Pancreas (tissue), 10 donors: ENCODE results near the gene F2RL3. TPM values are rescaled to one million over a fixed set of nuclear protein-coding genes. Genes with fewer than 3 reads are reported as not detected.

ENCODE experiments used
- ATAC-seq, 4 donors: fragments of 200-7000 bp; cut with Tn5 transposase; one replicate each; pipeline versions ENCODE4 v1.8.0 to v1.9.1; 2020; ENCODE audit warnings: mild to moderate bottlenecking in 4 of 4, moderate library complexity in 4 of 4
- DNase-seq, 6 donors: peaks; one replicate each; pipeline ENCODE4 v3.0.0-alpha.2; 2020
- FAIRE-seq: peaks from 2 replicates; lab custom pipeline; 2012; peaks lifted over from hg19 to GRCh38; lab: Jason Lieb, UNC
- H3K27ac ChIP-seq, 4 donors: fragments of 200-600 bp; sonication (generic); 1 replicate in 3 of 4; 2 replicates in 1 of 4; pipeline versions ENCODE4 v1.5.0 to v1.8.0; 2020
- H3K27me3 ChIP-seq, 4 donors: fragments of 200-600 bp; one replicate each; pipeline ENCODE4 v1.8.0; 2021
- H3K36me3 ChIP-seq, 3 donors: fragments of 200-600 bp; sonication (generic) in 1 of 3; one replicate each; pipeline versions ENCODE4 v1.5.0 to v1.8.0; 2020 to 2021
- H3K4me1 ChIP-seq, 3 donors: fragments of 200-600 bp; one replicate each; pipeline ENCODE4 v1.8.0; 2021
- H3K4me3 ChIP-seq, 4 donors: fragments of 200-600 bp; sonication (generic) in 2 of 4; one replicate each; pipeline versions ENCODE4 v1.5.0 to v1.8.0; 2020 to 2021
- H3K9me3 ChIP-seq, 4 donors: fragments of 200-600 bp; one replicate each; pipeline ENCODE4 v1.8.0; 2021
- CTCF ChIP-seq, 4 donors: fragments of 200-600 bp; sonication (generic) in 3 of 4; IDR thresholded peaks; one replicate each; pipeline versions ENCODE4 v1.5.0 to v1.8.0; 2021; ENCODE audit warnings: antibody characterized with exemption in 4 of 4
- WGBS, 2 donors: extraction: QIAGEN DNeasy Blood & Tissue Kit; methylation state at CpG; one replicate each; pipeline ENCODE4 v1.1.7; 2013; 5-methylcytosine and 5-hydroxymethylcytosine counted together
- intact Hi-C, 3 donors: fragments of 100-400 bp; cut with DNase I; formaldehyde crosslinking; loops; one replicate each; pipeline versions ENCODE4 v1.11.1 to v1.14.2; 2022
- polyA plus RNA-seq, 2 donors: library from polyadenylated mRNA; stranded (reverse); fragments of 200-250 nt; gene quantifications; one replicate each; pipeline ENCODE4 v1.2.3, GENCODE V29; 2013
- total RNA-seq, 6 donors: library from RNA; stranded (reverse); fragmentation: NEBNext Ultra II Directional in 4 of 6; extraction: Animal tissue kit (Norgen Biotek cat#: 25700) in 4 of 6; gene quantifications; one replicate each; pipeline versions ENCODE4 v1.2.1 to v1.2.4, GENCODE V29; 2021 to 2023
- donor health status: healthy with polysubstance abuse.
- donor health status: DM: no; HTN: no; CAD: no; lungs with moderate emphysema.
- donor health status: DM: no; HTN: no; CAD: no.
- donor health status: control.
- donor health status: control.
- donor health status: Bipolar disorder and iron deficiency.
- donor health status: DM: yes; HTN: yes; CAD: no.
- donor health status: DM: no; HTN: no; CAD: no.
- donor health status: DM: no; HTN: no; CAD: no.
- donor health status: DM: yes; HTN: yes; CAD: no.

The F2RL3 gene
- total and polyA plus RNA-seq, 8 donors = 0.24 to 9.0 (median 1.8) TPM

- Histone ChIP-seq H3K27ac (no peak overlapping the region), H3K9me3 (no peaks in the 10 kb centered on the region), H3K36me3 (no peaks in the 10 kb centered on the region), H3K27me3 (no peaks in the 10 kb centered on the region), H3K4me3 (no peak overlapping the region), H3K4me1 (no peaks in the 10 kb centered on the region)
- intact Hi-C loops = no loop called here
- 77 to 81% methylated on average over 19 of the region's 19 CpGs for WGBS, 2 donors
- no peak for ATAC-seq
- FAIRE-seq = no peak
- TF ChIP-seq CTCF (IDR thresholded peaks at IDR 0.05) = no peak
- peak in 1 of 6 donors; percentile 54 for DNase-seq
Observed at GRCh38 chr19:16892868-16893685, 4.3 kb downstream of the F2RL3 start.

GRCh38 chr19:16893686-16893989 lies 4.8 kb downstream of the F2RL3 start:
- intact Hi-C loops = no loop called here
- no peak for ATAC-seq
- no peak overlapping the region for H3K4me3 ChIP-seq
- FAIRE-seq = no peak
- H3K27me3 ChIP-seq = no peaks in the 10 kb centered on the region
- H3K9me3 ChIP-seq = no peaks in the 10 kb centered on the region
- H3K27ac ChIP-seq = no peak overlapping the region
- peak in 1 of 6 donors; percentile 59 for DNase-seq
- 63 to 76% methylated on average over 14 of the region's 14 CpGs for WGBS, 2 donors
- H3K4me1 ChIP-seq = no peaks in the 10 kb centered on the region
- H3K36me3 ChIP-seq = no peaks in the 10 kb centered on the region
- TF ChIP-seq CTCF (IDR thresholded peaks at IDR 0.05) = no peak

- no peaks in the 10 kb centered on the region for H3K36me3 ChIP-seq
- DNase-seq = no peak
- no peak for FAIRE-seq
- ATAC-seq = no peak
- intact Hi-C loops = no loop called here
- no peaks in the 10 kb centered on the region for H3K27me3 ChIP-seq
- no peaks in the 10 kb centered on the region for H3K9me3 ChIP-seq
- H3K27ac ChIP-seq = no peak overlapping the region
- WGBS, 2 donors = 77 to 88% methylated on average over 7 of the region's 7 CpGs
- no peak for TF ChIP-seq CTCF (IDR thresholded peaks at IDR 0.05)
- no peak overlapping the region for H3K4me3 ChIP-seq
- no peaks in the 10 kb centered on the region for H3K4me1 ChIP-seq
Observed at GRCh38 chr19:16894080-16894479, 5.3 kb downstream of the F2RL3 start.

GRCh38 chr19:16895467-16896145 lies 6.8 kb downstream of the F2RL3 start:
- ATAC-seq (no peak), FAIRE-seq (no peak), DNase-seq (peak in 1 of 6 donors; percentile 54)
- 45 to 46% methylated on average over 30 of the region's 30 CpGs for WGBS, 2 donors
- TF ChIP-seq CTCF (IDR thresholded peaks at IDR 0.05) = no peak
- peak overlapping the region in 1 of 4 donors; percentile 56 for H3K4me3 ChIP-seq
- H3K27ac ChIP-seq = no peak overlapping the region
- no peaks in the 10 kb centered on the region for H3K4me1 ChIP-seq
- no peaks in the 10 kb centered on the region for H3K27me3 ChIP-seq
- intact Hi-C loops = no loop called here
- no peaks in the 10 kb centered on the region for H3K36me3 ChIP-seq
- H3K9me3 ChIP-seq = no peaks in the 10 kb centered on the region
